Liver (tissue), 3 donors: Measurements from ENCODE around the gene USP38.
A peak's percentile ranks its signal among the peaks of the same experiment; 100 is the strongest.

ENCODE experiments used
- FOXA1 ChIP-seq: IDR thresholded peaks from 2 replicates; pipeline ENCODE4 v1.6.1; 2016; ENCODE audit warnings: antibody characterized with exemption
- GABPA ChIP-seq, 2 donors: IDR thresholded peaks in 1 of 2; conservative IDR thresholded peaks in 1 of 2; 2 replicates each; pipeline ENCODE4 v1.6.1; 2016; ENCODE audit warnings: antibody characterized with exemption in 2 of 2, mild to moderate bottlenecking in 1 of 2, moderate library complexity in 1 of 2
- NR2F2 ChIP-seq: IDR thresholded peaks from 2 replicates; pipeline ENCODE4 v1.6.1; 2016; ENCODE audit warnings: antibody characterized with exemption
- RAD21 ChIP-seq, 2 donors: IDR thresholded peaks; 2 replicates each; pipeline ENCODE4 v1.6.1; 2016; ENCODE audit warnings: antibody characterized with exemption in 2 of 2, mild to moderate bottlenecking in 2 of 2
- TAF1 ChIP-seq: conservative IDR thresholded peaks from 2 replicates; pipeline ENCODE4 v1.6.1; 2016; ENCODE audit warnings: antibody characterized with exemption, mild to moderate bottlenecking
- TF ChIP-seq, protein P1 (sequence below): fragments of 150-350 bp; IDR thresholded peaks from 2 replicates; pipeline ENCODE4 v1.5.1; 2017; ENCODE audit warnings: improper control_type of control experiment, low read depth, low read length; ENCODE audit not compliant: missing input control
- TF ChIP-seq, protein P2 (sequence below): IDR thresholded peaks from 2 replicates; pipeline ENCODE4 v1.6.1; 2016; ENCODE audit warnings: antibody characterized with exemption
- TF ChIP-seq, protein P3 (sequence below): IDR thresholded peaks from 2 replicates; pipeline ENCODE4 v1.6.1; 2016; ENCODE audit warnings: antibody characterized with exemption
- donor health status: healthy.
- donor health status: healthy.

DNA sequence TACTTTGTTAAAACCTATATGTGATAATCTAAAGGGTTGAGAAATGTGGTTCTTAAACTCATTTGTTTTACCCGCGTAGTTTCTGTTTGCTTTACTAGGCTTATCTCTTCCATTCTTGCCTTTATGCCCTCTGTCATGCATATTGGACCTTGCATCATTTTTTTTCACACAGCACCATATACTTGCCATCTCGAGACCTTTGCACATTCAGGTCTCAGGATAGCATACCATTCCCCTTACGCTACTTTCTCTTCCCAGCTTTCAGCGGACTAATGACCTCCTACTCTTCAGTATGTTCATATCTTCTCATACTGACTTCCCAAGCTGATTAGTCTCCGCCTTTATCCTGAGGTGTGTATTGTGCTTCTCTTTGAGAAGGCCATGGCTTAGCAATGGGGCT lies 40.5 kb downstream of the USP38 start:
- no peak for TF ChIP-seq TAF1
- TF ChIP-seq, protein P1, sequence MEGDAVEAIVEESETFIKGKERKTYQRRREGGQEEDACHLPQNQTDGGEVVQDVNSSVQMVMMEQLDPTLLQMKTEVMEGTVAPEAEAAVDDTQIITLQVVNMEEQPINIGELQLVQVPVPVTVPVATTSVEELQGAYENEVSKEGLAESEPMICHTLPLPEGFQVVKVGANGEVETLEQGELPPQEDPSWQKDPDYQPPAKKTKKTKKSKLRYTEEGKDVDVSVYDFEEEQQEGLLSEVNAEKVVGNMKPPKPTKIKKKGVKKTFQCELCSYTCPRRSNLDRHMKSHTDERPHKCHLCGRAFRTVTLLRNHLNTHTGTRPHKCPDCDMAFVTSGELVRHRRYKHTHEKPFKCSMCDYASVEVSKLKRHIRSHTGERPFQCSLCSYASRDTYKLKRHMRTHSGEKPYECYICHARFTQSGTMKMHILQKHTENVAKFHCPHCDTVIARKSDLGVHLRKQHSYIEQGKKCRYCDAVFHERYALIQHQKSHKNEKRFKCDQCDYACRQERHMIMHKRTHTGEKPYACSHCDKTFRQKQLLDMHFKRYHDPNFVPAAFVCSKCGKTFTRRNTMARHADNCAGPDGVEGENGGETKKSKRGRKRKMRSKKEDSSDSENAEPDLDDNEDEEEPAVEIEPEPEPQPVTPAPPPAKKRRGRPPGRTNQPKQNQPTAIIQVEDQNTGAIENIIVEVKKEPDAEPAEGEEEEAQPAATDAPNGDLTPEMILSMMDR: no peak
- TF ChIP-seq, protein P2, sequence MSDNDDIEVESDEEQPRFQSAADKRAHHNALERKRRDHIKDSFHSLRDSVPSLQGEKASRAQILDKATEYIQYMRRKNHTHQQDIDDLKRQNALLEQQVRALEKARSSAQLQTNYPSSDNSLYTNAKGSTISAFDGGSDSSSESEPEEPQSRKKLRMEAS: no peak
- no peak for TF ChIP-seq RAD21 (IDR thresholded peaks at IDR 0.05)
- TF ChIP-seq, protein P3, sequence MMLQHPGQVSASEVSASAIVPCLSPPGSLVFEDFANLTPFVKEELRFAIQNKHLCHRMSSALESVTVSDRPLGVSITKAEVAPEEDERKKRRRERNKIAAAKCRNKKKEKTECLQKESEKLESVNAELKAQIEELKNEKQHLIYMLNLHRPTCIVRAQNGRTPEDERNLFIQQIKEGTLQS: peak; percentile 61
- TF ChIP-seq FOXA1: no peak
- TF ChIP-seq GABPA (IDR thresholded peaks at IDR 0.05 in 1 of 2, conservative IDR thresholded peaks at IDR 0.05 in 1 of 2): no peak
- TF ChIP-seq NR2F2: no peak
